CD14-positive monocyte (primary cell): ENCODE measurements around the gene RNF135. TPM values are rescaled to one million over a fixed set of nuclear protein-coding genes. Genes with fewer than 3 reads are reported as not detected.

Experiments used
- DNase-seq, 3 donors: peaks; one replicate each; pipeline ENCODE4 v3.0.0-alpha.2; 2011 to 2022
- H2AFZ ChIP-seq: 2 replicates; pipeline ENCODE4 v1.6.0; 2012; ENCODE audit warnings: mild to moderate bottlenecking, low read depth, low read length, inconsistent platforms; ENCODE audit not compliant: insufficient read depth, poor library complexity, severe bottlenecking
- H3K27ac ChIP-seq, 2 donors: 1 replicate in 1 of 2; 2 replicates in 1 of 2; pipeline ENCODE4 v1.5.1; 2012 to 2013; ENCODE audit warnings: low read length in 2 of 2, control low read depth in 1 of 2, inconsistent platforms in 1 of 2, low read depth in 1 of 2, mild to moderate bottlenecking in 1 of 2
- H3K27me3 ChIP-seq, 2 donors: one replicate each; pipeline versions ENCODE4 v1.6.0 to v1.6.1; 2011 to 2013; ENCODE audit warnings: low read length in 2 of 2; ENCODE audit not compliant: control insufficient read depth in 2 of 2, insufficient read depth in 2 of 2
- H3K36me3 ChIP-seq, 2 donors: replicated peaks in 1 of 2; 1 replicate in 1 of 2; 2 replicates in 1 of 2; pipeline versions ENCODE4 v1.5.1 to v1.6.1; 2012 to 2013; ENCODE audit warnings: low read length in 2 of 2, control low read depth in 1 of 2, inconsistent platforms in 1 of 2, mild to moderate bottlenecking in 1 of 2; ENCODE audit not compliant: insufficient read depth in 2 of 2, control insufficient read depth in 1 of 2
- H3K4me1 ChIP-seq, 2 donors: 1 replicate in 1 of 2; 2 replicates in 1 of 2; pipeline versions ENCODE4 v1.5.1 to v1.6.1; 2012 to 2013; ENCODE audit warnings: low read length in 2 of 2, control low read depth in 1 of 2, inconsistent platforms in 1 of 2, mild to moderate bottlenecking in 1 of 2, moderate library complexity in 1 of 2; ENCODE audit not compliant: insufficient read depth in 2 of 2, control insufficient read depth in 1 of 2
- H3K4me2 ChIP-seq: replicated peaks from 2 replicates; pipeline ENCODE3; 2012; ENCODE audit warnings: low read length, moderate library complexity, mild to moderate bottlenecking; ENCODE audit not compliant: poor library complexity, severe bottlenecking; ENCODE audit errors: extremely low read depth
- H3K4me3 ChIP-seq, 3 experiments: fragments of 200-600 bp in 1 of 3; sonication (generic) in 1 of 3; replicated peaks in 1 of 3; 1 replicate in 2 of 3; 2 replicates in 1 of 3; pipeline ENCODE4 v1.5.1; 2011 to 2013; ENCODE audit warnings: low read length in 3 of 3, mild to moderate bottlenecking in 3 of 3, control low read depth in 2 of 3, low read depth in 2 of 3, inconsistent platforms in 1 of 3, moderate library complexity in 1 of 3
- H3K79me2 ChIP-seq: 2 replicates; pipeline ENCODE4 v1.6.0; 2012; ENCODE audit warnings: mild to moderate bottlenecking, control low read depth, inconsistent platforms, low read length, moderate library complexity; ENCODE audit not compliant: insufficient read depth
- H3K9ac ChIP-seq: 2 replicates; pipeline ENCODE4 v1.6.0; 2017; ENCODE audit warnings: low read length, mild to moderate bottlenecking; ENCODE audit not compliant: insufficient read depth, poor library complexity, severe bottlenecking
- H3K9me3 ChIP-seq, 2 donors: replicated peaks in 1 of 2; 1 replicate in 1 of 2; 2 replicates in 1 of 2; pipeline versions ENCODE4 v1.5.1 to v1.6.1; 2012 to 2013; ENCODE audit warnings: low read length in 2 of 2, control low read depth in 1 of 2; ENCODE audit not compliant: control insufficient read depth in 1 of 2, insufficient read depth in 1 of 2
- H4K20me1 ChIP-seq: 2 replicates; pipeline ENCODE4 v1.6.0; 2012; ENCODE audit warnings: mild to moderate bottlenecking, low read length, control low read depth, moderate library complexity; ENCODE audit not compliant: insufficient read depth
- H3K27ac Mint-ChIP-seq, 7 donors: one replicate each; pipeline ENCODE4 v1.8.0; 2020; ENCODE audit warnings: mild to moderate bottlenecking in 7 of 7, mixed read lengths in 7 of 7, moderate library complexity in 6 of 7, inconsistent platforms in 2 of 7
- H3K27me3 Mint-ChIP-seq, 3 donors: one replicate each; pipeline ENCODE4 v1.8.0; 2021 to 2022; ENCODE audit warnings: low read depth in 3 of 3, mild to moderate bottlenecking in 3 of 3, mixed read lengths in 3 of 3, moderate library complexity in 3 of 3, inconsistent platforms in 1 of 3
- H3K36me3 Mint-ChIP-seq, 2 donors: one replicate each; pipeline ENCODE4 v1.8.0; 2020; ENCODE audit warnings: mixed read lengths in 2 of 2, inconsistent platforms in 1 of 2, mild to moderate bottlenecking in 1 of 2
- H3K4me1 Mint-ChIP-seq: one replicate; pipeline ENCODE4 v1.8.0; 2020; ENCODE audit warnings: mild to moderate bottlenecking, mixed read lengths
- H3K4me3 Mint-ChIP-seq, 2 donors: one replicate each; pipeline ENCODE4 v1.8.0; 2020; ENCODE audit warnings: mild to moderate bottlenecking in 2 of 2, mixed read lengths in 2 of 2, moderate library complexity in 1 of 2
- H3K9me3 Mint-ChIP-seq, 7 donors: one replicate each; pipeline ENCODE4 v1.8.0; 2020 to 2022; ENCODE audit warnings: mixed read lengths in 7 of 7, mild to moderate bottlenecking in 6 of 7, moderate library complexity in 6 of 7, inconsistent platforms in 2 of 7
- CTCF ChIP-seq: fragments of 200-600 bp; IDR thresholded peaks from one replicate; pipeline ENCODE4 v1.8.0; 2022; ENCODE audit warnings: antibody characterized with exemption, mild to moderate bottlenecking
- WGBS: methylation state at CpG from one replicate; pipeline ENCODE4 v1.1.5; 2013; ENCODE audit warnings: missing lambda C conversion rate; ENCODE audit not compliant: insufficient coverage; 5-methylcytosine and 5-hydroxymethylcytosine counted together
- intact Hi-C, 2 donors: fragments of 100-400 bp; cut with micrococcal nuclease; formaldehyde crosslinking; loops; one replicate each; pipeline versions ENCODE4 v1.15.0 to v1.15.1; 2023
- polyA plus RNA-seq, 3 donors: library from polyadenylated mRNA; depleted of rRNA in 1 of 3; unstranded in 2 of 3; stranded (reverse) in 1 of 3; fragments of 300-500 nt in 2 of 3; fragments of >200 nt in 1 of 3; fragmentation: Illumina TruSeq in 2 of 3; gene quantifications; 1 replicate in 2 of 3; 2 replicates in 1 of 3; pipeline ENCODE4 v1.2.3, GENCODE V29; 2012 to 2021

The RNF135 gene
- polyA plus RNA-seq, 3 donors: 51.4 to 74.8 (median 66.6) TPM

GRCh38 chr17:31002047-31002446, 31.2 kb downstream of the RNF135 start:
- no peak overlapping the region for H3K4me2 ChIP-seq
- no peaks in the 10 kb centered on the region for H3K9me3 ChIP-seq
- H3K36me3 ChIP-seq: peaks cover 66 to 83% of the 10 kb centered on the region in 2 donors
- Mint-ChIP-seq H3K36me3 (peaks cover 72 to 83% of the 10 kb centered on the region in 2 donors), H3K27me3 (no peaks in the 10 kb centered on the region), H3K4me3 (no peak overlapping the region), H3K27ac (no peak overlapping the region), H3K4me1 (peaks cover 10% of the 10 kb centered on the region), H3K9me3 (peaks cover 0 to 2% (median 0%) of the 10 kb centered on the region in 7 donors)
- H3K4me3 ChIP-seq: no peak overlapping the region
- H3K27me3 ChIP-seq: no peaks in the 10 kb centered on the region
- no peaks in the 10 kb centered on the region for H3K79me2 ChIP-seq
- intact Hi-C loops: no loop called here
- H3K4me1 ChIP-seq: peaks cover 3 to 11% of the 10 kb centered on the region in 2 donors
- H4K20me1 ChIP-seq: peaks cover 19% of the 10 kb centered on the region
- H3K9ac ChIP-seq: no peak overlapping the region
- no peak overlapping the region for H2AFZ ChIP-seq
- no peak for DNase-seq
- TF ChIP-seq CTCF: no peak
- H3K27ac ChIP-seq: no peak overlapping the region
- WGBS: 100% methylated on average over 4 of the region's 7 CpGs

GRCh38 chr17:31003225-31003866, 32.5 kb downstream of the RNF135 start:
- Mint-ChIP-seq H3K36me3 (peaks cover 69 to 76% of the 10 kb centered on the region in 2 donors), H3K27ac (no peak overlapping the region), H3K27me3 (no peaks in the 10 kb centered on the region), H3K4me1 (peaks cover 18% of the 10 kb centered on the region), H3K4me3 (no peak overlapping the region), H3K9me3 (peaks cover 0 to 2% (median 0%) of the 10 kb centered on the region in 7 donors)
- WGBS: no CpG with 5 or more reads among the region's 5 CpGs
- H3K9ac ChIP-seq: no peak overlapping the region
- intact Hi-C loops: no loop called here
- H3K27me3 ChIP-seq: peaks cover 0 to 2% of the 10 kb centered on the region in 2 donors
- no peaks in the 10 kb centered on the region for H3K9me3 ChIP-seq
- H3K79me2 ChIP-seq: no peaks in the 10 kb centered on the region
- no peak overlapping the region for H3K4me3 ChIP-seq
- H4K20me1 ChIP-seq: peaks cover 12% of the 10 kb centered on the region
- H3K4me2 ChIP-seq: no peak overlapping the region
- H3K36me3 ChIP-seq: peaks cover 53 to 70% of the 10 kb centered on the region in 2 donors
- no peak overlapping the region for H2AFZ ChIP-seq
- TF ChIP-seq CTCF: no peak
- no peak overlapping the region for H3K27ac ChIP-seq
- H3K4me1 ChIP-seq: peaks cover 11 to 18% of the 10 kb centered on the region in 2 donors
- no peak for DNase-seq
